Activated CD4-positive, alpha-beta T cell treated with anti-CD3 and anti-CD28 coated beads for 36 hours (primary cell): ENCODE data around the gene SLC25A28. TPM values are rescaled to one million over a fixed set of nuclear protein-coding genes. Genes with fewer than 3 reads are reported as not detected.

Experiments
- total RNA-seq, 2 experiments: library from RNA; stranded (reverse); gene quantifications; one replicate each; pipeline ENCODE4 v1.2.3, GENCODE V29; 2021

SLC25A28 gene
- total RNA-seq, 2 experiments from 2014 or later = 55.0 to 65.9 TPM

Other genes starting within 250 kb of the SLC25A28 start
- gene GOT1, start 189.8 kb downstream of the SLC25A28 start, total RNA-seq = 10 to 100 TPM; 51.7 to 83.5 TPM
- gene NKX2-3, start 87.5 kb downstream of the SLC25A28 start, total RNA-seq = not detected
- gene ENTPD7, start 39.1 kb upstream of the SLC25A28 start, total RNA-seq = 1 to 10 TPM; 2.5 to 2.7 TPM
- gene COX15, start 111.7 kb upstream of the SLC25A28 start, total RNA-seq = 10 to 100 TPM; 28.1 to 35.5 TPM
- gene CUTC, start 111.8 kb upstream of the SLC25A28 start, total RNA-seq = 10 to 100 TPM; 24.6 to 35.8 TPM
- 1 to 10 TPM in 1 of 2 experiments, under 1 TPM in 1; 0.62 to 1.6 TPM for gene ABCC2, start 162.2 kb upstream of the SLC25A28 start, total RNA-seq